ENCODE data around the gene PCDHAC1.

GRCh38 chr5:140927228-140927573 is 1.1 kb downstream of the PCDHAC1 start:
- no peak for TF ChIP-seq EZH2 (IDR thresholded peaks at IDR 0.05)
- no peak for TF ChIP-seq POLR2AphosphoS5 (IDR thresholded peaks at IDR 0.05; ENCODE audit: borderline replicate concordance, low read depth, low read length)

Data from SK-N-MC (cell line).